NCI-H2196 treated with DMSO at 0.1 percent for 48 hours (cell line): Measurements from ENCODE around the gene DGKG.

ENCODE experiments used
- DNase-seq: peaks from one replicate; lab custom pipeline; 2025; ENCODE audit not compliant: unreplicated experiment; lab: John Stamatoyannopoulos, UW

Gene DGKG

DNA sequence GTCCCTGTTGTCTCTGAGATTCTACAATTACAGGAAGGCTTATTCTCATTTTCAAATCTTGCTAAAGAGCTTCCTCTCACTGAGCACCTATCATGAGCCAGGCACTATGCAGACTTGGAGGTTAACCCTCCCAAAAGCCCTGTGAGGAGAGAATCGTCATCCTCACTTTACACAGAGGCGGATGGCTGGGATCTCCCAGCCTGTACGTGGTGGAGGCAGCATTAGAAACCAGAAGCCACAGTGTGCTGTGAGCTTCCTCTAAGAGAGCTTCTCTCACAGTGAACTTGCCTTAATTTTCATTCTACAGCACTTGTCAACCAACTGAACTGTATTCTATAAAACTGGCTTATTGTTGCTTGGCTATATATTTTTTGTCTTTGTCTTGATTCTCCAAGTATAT lies 6.1 kb upstream of the DGKG start:
- DNase-seq: no peak

DNA sequence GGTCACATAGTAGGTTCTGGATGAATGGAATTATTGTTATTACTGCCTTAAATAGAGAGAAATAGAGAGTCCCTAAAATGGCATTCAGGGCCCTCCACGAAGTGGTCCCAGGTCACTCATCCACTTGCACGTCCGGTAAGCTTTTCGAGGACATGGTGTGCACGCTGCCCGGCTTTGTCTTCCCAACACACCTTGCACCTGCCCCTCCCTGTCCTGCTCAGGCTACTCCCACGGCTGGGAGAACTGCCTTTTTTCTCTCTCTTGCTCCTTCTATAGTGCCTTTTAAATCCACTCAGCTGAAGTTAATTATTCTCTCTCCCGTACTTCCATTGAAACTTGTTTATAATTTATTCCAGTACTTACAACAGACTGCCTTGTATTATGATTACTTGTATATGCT lies 5.6 kb upstream of the DGKG start:
- no peak for DNase-seq

DNA sequence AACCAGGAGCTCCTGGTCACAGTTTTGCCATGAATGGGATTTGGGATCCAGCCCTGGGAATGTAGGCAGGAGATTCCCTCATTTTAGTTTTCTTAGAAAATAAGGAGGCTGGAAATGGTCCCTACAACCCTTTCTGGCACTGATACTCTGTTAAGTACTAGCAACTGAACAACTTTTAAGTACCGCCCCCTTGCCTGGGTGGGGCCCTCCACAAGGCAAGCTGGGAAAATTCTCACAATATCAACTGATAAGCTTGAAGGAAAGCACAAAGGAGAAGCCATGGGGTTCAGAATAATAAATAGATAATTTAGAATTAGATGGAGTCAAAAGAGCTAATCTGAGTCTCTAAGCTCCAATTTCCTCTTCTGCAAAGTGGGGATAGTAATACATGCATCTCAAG lies 4.2 kb upstream of the DGKG start:
- no peak for DNase-seq

DNA sequence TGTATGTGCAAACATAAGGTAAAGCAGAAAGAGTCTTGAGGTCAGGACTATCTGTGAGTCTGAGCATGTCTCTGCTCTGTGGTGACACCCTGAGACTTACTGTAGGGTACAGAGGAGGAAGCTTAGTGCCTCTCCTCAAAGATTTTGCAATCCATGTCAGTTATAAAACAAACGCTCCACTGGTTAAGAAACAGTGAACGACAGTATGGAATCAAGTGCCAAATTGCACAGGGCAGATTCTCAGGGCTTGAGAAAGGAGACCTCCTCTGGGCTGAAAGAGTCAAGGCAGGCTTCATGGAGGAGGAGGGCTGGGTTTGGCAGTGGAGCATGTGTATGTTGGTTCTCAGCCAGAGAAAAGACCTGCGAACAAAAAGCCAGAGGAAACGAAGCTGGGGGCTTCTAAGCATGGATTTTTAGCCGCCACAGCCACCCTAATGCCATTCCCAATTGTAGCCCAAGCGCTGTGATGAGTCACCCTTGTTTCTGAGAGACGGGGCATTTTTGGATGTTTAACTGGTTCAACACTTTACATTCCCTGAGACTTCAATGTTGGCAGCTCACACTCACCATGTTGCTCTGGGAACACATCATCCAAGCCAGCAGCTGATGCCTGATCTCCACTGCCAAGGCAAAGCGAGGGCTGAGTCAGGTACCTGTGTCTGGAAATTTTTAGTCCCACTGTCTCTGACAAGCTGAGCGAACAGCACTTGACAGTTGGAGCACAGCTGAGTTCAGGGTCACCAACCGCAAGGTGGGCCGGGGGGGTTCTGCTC lies 3.4 kb upstream of the DGKG start:
- DNase-seq: no peak

DNA sequence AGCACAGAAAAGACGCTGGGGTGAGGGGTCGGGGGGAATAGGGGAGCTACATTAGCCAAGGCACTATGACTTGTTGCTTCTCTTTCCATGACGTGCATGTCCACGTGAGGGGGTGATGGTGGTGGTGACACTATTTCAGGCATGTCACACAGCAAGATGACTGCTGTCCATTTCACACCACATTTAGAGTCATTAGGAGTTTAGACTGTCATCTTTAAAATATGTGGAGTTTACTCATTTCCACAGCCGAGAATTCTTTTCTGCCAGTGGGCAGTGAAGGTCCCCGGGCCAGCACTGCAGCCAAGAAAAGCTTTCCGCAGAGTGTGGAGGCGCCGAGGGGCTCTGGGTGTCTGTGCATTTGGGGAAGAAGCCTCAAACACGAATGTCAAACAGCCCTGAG lies 954 bp upstream of the DGKG start:
- no peak for DNase-seq

DNA sequence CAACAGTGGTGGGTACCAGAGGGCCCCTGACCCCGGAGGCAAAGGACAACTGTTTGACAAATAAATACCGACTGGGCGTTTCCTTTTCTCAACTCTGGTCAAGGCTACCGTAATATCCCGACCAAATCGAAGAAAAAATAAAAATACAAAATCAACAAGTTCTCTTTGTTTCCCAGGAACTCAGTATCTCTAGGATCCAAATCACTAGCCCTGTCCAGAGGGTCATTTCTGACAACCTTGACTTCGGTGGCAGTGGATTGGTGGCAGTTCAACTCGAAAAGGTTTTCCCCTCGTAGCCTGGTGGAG lies 456 bp upstream of the DGKG start:
- no peak for DNase-seq

DNA sequence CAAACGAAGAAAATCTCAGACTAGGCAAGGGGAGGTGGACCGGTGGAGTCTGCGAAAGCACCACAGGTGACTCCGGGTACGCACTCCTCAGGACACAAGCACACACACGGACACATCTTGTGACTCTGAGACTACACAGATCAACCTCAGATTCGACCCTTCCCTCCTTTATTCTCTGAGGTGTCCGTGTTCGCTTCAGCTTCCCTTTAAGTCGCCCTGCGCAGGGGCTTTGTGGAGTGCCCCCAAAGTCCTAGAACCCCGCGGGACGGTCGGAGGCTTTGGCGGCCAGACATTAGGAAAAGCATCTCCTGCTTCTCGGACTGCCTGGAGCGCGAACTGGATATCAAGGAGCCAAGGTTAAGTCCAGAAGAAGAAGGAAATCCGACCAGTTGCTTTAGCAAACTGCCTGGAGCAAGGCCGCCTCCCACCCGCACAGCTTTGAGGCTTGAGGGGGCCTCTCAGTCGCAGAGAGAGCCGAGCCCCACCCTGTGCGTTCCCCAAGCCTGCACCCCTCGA lies 730 bp downstream of the DGKG start:
- DNase-seq: no peak

DNA sequence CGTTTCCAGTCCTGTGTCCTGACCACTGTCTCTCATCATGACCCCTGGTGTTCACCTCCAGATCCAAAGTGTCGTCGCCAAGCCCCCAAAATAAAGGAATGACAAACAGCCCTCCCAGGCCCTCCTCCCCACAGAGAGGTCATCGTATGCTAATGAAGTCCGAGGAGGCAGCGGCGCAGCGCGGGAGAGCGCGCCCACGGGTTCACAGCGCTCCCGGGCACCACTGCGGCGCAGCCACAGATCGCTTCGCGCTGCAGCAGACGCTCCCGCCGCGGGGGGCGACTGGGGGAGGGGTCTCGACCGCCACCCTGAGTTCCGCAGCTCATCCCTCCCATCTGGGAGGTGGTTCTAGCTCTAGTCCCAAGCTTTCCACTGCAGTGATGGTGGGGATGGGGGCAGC lies 1.3 kb downstream of the DGKG start:
- no peak for DNase-seq

DNA sequence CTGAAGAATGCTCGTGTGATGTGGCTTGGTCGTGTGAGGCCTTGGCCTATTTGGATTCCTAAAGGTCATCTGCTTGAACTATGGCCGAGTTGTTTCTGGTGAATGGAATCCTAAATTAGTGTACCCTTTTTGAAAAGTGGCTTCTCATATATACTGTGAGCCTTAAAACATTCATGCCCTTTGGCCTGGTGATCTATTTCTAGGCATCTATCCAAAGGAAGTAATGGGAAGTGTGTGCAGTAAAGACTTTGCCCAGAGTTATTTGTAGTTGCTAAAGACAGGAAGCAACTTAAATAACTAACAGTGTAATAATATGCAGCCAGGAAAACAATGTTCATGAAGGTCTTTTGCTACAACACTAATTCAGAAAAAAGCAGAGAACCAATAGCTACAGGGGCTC lies 3.0 kb downstream of the DGKG start:
- no peak for DNase-seq

DNA sequence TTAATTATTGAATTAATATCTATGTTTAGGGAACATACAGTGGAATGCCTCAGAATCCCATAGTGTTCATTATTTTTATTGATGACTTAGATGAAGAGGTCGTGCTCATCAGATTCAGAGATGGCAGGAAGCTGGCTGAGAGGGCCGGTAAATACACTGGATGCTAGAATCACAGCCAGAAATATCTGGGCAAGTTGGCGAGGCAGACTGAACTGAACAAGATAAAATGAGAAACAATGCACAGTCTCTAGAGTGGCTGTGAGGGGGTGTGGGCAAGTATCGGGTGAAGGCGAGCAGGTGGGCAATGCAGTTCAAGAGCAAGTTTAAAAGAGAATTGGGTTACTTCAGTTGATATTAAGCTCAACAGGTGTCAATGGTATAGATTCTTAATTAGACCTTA lies 5.9 kb downstream of the DGKG start:
- DNase-seq: no peak

DNA sequence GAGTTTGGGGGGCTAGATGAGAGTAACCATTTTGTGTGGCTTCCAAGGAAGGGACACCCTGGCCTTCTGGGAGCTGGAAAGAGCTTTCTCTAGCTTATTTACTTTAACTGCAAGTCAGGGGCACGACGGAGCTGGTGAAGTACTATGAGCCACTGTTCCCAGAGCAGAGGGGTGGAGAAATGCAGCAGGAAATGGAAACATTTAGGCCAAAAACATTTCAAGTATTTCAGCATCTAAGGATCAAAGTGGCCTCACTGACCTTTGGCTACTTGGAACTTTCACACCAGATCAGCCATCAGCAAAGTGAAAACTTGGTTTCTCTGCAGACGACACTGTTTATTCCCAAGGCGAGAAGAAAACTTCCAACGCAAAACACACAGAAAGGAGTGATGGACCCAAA lies 7.9 kb downstream of the DGKG start:
- DNase-seq: no peak

DNA sequence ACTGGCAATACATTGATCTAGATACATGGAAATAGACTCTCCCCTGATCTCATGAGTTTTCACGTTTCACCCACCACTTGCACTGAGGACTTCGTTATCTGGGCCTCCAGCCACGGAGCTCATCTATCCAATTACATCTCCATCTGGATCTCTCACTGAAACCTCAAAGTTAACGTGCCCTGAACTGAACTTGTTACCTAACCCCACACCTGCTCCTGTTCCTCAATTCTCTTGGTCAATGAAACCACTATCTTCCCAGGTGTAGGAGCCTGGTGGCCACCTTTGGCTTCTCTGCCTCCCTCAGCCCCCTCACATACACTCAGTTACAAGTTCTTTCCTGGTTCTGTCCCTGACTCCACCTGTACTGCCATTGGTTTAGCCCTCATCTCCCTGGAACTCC lies 9.7 kb downstream of the DGKG start:
- no peak for DNase-seq

DNA sequence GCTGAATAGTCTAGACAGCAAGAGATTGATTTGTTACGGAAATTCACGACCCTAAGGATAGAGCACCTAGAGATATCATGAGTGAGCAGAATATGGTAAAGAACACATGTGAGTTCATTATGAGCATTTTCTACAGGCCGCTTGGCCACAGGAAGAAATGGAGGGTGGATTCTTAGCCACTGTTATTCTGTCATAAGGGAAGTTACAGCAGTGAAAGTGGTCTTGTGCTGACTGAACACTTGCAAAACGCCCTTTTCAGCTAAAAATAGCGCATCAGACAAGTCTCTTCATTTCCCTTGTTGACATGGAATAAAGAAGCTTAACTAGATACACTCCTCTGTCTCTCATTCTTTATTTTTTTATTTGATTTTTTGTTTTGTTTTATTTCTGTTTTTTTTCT lies 19.8 kb downstream of the DGKG start:
- no peak for DNase-seq

DNA sequence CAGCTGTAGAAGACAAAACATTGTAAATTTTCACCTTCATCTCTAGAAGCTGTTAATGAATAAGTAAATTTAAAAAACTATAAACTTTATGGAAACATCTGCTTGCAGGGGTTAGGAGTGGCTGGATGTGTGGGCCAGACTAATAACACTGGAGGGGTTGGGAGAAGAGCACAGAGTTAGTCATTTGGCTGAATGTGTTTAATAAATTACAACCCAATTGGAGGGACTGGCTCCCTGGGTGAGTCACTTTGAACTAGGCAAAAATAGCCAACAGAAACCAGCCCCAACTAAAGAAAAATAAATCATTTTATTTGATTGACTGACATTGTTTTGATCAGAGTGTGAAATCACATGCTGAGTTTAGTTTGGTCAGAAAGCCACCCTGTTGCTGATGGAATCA lies 21.8 kb downstream of the DGKG start:
- no peak for DNase-seq

DNA sequence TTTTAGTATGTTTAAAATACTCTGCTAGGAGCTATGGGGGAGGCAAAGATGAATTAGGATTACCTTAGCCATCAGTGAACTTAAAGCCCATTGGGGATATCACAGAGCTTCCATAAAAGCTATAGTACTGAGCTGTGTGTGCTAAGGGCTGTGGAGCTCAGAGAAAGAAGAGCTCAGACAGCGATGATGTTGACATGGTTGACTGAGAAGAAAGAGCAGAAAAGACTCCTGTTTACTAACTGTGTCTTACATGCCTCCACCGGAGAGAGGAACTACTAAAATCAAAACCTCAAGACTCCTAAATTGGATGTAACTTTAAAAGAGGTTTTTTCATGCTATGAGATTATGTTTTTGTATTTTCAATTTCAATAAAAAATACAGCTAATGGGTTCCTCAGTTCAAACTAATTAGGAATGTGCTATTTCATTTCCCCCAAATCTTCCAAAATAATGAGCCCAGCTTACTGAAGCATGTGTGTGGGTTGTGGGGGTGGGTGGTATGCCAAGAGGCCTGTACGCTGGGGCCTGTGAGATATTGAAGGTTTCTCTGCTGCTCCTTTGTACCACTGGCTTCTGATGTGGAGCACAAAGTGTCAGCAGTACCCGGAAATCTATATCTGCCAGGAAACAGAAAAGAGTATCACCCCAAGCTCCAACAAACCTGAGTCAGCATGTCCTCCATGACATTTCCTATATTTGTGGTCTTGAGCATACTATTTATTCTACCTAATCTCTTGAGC lies 22.7 kb downstream of the DGKG start:
- no peak for DNase-seq

DNA sequence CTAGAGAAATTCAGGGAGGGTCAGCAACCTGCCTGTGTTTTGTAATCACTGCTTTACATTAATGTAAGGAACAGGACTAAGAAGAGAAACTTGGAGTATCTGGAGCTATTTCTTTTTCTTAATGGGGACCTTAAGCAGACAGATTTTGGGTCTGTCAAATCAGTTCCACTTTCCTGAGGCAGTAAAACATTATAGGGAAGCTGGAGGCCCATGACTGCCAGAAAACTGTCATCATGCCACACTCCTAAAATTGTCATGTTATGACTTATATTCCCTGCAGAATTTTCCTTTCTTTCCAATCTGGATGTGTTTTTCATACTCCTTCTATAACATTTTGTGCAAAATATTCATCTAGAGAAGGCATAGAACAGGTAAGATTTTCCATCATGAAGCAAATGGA lies 28.8 kb downstream of the DGKG start:
- DNase-seq: no peak

DNA sequence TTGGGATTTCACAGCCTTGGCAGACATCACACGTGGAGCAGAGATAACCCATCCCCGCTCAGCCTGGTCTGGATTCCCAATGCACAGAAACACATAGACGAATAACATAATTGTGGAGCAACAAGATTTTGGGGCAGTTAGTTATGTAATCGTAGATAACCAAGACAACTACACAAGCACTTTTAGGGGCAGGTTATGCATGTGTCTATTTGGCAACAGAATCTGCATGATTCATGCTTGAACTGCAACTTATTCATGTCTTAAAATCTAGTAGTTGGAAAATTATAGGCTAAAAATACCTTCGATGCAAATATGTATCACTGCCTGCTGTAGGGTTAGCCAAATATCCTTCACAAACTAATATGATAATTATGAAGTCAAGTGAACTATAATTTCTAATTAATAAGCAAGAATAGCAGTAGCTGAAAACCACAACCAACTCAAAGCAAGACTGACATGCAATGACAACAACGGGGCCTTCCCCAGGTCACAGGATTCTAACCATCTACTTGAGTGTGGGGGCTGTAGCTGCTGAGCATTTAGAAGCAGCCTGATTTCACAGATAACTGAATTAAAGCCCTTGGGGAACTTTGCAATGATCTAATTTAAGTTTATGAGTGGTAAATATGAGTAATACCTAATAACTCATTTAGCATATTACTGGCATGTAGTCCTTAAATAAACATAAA lies 31.1 kb downstream of the DGKG start:
- no peak for DNase-seq

DNA sequence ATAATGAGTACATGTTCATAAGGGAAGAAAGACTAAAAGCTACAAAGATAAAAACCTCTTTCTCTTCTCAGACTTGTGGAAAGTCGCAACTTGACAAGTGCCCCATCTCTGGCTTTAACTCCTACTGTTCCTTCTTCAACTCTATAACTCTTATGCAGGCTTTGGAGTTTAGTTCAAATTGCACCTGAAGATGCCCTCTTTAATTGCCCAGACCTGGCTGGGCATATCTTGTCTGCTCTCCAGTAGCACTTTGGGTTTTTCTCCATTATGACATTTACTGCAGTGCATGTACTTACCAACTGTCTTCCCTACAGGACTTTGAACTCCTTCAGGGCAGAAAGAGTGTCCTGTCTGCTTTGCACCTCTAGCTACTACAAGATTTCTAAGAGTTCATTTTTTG lies 32.4 kb downstream of the DGKG start:
- DNase-seq: no peak

DNA sequence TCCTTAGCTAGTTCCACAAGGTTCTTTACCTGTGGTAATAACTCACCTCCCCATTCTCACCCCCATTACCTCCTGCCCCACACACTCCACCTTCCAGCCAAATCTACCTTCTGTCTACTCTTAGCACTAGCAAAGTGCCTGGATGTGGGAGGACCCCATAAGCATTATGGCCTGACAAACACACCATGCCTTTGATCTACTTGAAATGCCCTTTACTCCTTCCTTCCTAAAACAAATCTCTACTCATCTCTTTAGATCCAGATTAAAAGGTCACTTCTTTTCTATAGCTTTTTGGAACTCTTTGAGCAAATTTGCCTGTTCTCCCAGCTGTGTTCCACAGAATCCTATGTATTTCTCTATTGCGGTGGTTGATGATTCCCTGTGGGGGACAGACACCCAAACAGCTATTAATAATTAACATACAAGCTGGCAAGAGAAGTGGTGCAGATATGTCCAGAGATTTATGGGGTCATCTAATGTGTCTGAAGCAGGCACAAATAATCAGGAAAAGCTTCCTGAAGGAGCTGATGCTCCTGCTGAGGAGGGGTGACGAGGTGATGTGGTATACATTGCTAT lies 34.0 kb downstream of the DGKG start:
- DNase-seq: no peak

DNA sequence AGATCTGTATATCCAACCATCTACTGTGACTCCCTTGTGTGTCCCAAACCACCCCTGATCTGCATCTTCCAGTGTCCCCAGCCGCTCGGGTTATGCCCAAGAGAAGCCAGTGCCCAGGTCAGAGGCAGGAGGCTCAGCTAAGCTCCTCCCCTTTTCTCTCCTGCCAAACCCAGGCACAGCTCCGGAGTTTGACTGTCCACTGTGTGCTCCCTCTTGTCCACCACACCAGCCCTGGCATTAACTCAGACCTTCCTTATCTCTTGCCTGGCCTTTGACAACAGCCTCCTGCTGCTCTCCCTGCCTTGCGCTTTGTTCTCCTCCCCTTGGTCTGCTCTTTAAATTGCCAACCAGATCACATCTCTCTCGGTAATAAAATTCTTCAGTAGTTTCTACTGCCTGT lies 39.3 kb downstream of the DGKG start:
- no peak for DNase-seq

DNA sequence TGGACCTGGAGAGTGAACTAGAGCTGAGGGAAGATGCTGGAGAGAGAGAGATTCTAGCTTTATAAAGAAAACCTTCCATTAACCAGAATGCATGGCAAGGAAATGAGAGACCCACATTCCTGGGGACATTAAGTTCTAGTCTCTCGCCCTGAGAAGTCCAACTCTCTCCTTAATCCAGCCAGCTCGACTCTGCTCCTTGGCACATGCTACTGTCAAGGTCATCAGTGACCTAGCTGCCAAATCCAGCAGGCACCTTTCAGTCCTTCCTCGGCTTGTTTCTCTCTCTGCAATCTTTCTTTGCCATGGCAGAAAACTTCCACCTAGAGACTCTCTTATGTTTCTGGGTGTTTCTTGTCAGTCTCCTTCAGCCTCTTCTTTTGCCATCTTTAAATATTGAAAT lies 40.3 kb downstream of the DGKG start:
- no peak for DNase-seq
